ENCODE results near the gene RNF125.

Gene RNF125

GRCh38 chr18:32122039-32122438 is 103.4 kb downstream of the RNF125 start:
- Histone ChIP-seq H3F3A (ENCODE audit: insufficient read depth) (peaks cover 7% of the 10 kb centered on the region; the same call in 1 of the 2 replicates), H3K27me3 (ENCODE audit: low read length) (no peaks in the 10 kb centered on the region), H3K79me2 (ENCODE audit: insufficient read depth, low read length) (peaks cover 38% of the 10 kb centered on the region), H3K9me3 (ENCODE audit: insufficient read depth, low read length) (no peaks in the 10 kb centered on the region), H4K20me1 (ENCODE audit: low read depth, low read length) (peaks cover 8% of the 10 kb centered on the region; the same call in 1 of the 2 replicates), H3K27ac (ENCODE audit: low read depth, low read length) (no peak overlapping the region), H3K4me3 (ENCODE audit: insufficient read depth, low read length, poor library complexity, severe bottlenecking) (no peak overlapping the region), H3K9ac (ENCODE audit: low read length) (no peak overlapping the region), H3K4me2 (ENCODE audit: low read depth, low read length, poor library complexity, severe bottlenecking) (no peak overlapping the region), H3K36me3 (ENCODE audit: low read length) (peaks cover 61% of the 10 kb centered on the region), H3K9me2 (replicated peaks; ENCODE audit: insufficient read depth, low read length) (no peaks in the 10 kb centered on the region), H2AFZ (ENCODE audit: low read depth, low read length, severe bottlenecking) (no peak overlapping the region)
- no peak for TF ChIP-seq EZH2phosphoT487 (conservative IDR thresholded peaks at IDR 0.05; ENCODE audit: low read length)
- TF ChIP-seq CTCF (IDR thresholded peaks at IDR 0.05; ENCODE audit: insufficient read depth, low read length, poor library complexity, severe bottlenecking) = no peak

Data from SU-DHL-6 (cell line).